Activated CD8-positive, alpha-beta memory T cell treated with anti-CD3 and anti-CD28 coated beads for 4 hours (primary cell): ENCODE results near the gene BASP1.
"Not testable (repeated sequence)": the region's sequence is repeated elsewhere in the genome, so short reads cannot be mapped to it uniquely, and the experiment has no call there.

Source experiments
- DNase-seq, 2 donors: peaks; one replicate each; pipeline ENCODE4 v3.0.0-alpha.2; 2020; ENCODE audit warnings: low read depth in 2 of 2

The BASP1 gene

DNA sequence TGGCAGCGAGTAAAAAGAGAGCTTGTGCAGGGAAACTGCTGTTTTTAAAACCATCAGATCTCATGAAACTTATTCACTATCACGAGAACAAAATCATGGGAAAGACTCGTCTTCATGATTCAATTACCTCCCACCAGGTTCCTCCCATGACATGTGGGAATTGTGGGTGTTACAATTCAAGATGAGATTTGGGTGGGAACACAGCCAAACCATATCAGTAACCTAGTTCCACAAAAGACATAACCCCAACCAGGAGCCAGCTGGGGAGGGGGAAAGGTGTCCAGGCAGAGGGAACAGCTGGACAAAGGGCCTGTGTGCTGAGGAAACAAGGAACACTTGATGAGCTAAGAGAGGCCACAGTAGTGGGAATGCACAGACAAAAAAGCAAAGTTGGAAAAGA is 71.1 kb downstream of the BASP1 start:
- DNase-seq, result no peak

DNA sequence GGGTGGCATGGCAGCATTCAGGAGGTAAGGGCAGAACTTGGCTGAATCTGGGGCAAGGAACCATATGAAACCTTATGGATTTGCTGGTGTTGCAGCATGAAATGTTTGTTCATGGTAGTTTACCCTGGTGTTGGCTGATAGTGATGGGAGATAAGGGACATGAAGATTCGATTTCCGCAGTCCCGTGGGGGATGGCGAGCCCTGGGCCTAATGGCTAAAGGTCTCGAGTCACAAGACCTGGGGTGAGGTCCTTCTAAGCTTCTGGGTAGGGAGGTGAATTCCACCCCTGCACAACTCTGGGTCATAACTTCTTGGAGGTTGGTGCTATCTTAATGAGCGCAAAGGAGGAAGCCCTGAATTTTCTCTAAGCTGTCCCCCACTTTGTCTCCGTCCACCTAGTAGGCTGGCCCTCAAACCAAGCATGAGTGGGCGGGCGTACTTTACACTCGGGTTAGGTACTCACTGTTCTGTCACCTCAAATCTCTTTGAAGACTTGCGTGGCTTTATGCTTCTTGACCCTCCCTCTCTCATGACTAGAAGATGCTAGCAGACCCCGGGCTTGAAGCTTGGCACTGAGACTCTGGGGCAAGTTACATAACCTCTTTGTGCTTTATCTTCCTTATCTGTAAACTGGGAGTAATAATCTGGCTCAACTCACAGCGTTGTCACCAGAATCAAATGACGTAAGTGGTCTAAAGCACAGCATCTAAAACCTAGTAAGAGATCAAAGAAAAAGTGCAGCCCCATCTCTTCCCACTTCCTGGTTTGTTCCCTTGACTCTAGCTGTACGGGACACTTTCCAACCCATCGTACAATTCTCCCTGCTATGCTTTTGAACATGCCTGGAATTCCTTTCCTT is 72.5 kb downstream of the BASP1 start:
- no peak for DNase-seq

DNA sequence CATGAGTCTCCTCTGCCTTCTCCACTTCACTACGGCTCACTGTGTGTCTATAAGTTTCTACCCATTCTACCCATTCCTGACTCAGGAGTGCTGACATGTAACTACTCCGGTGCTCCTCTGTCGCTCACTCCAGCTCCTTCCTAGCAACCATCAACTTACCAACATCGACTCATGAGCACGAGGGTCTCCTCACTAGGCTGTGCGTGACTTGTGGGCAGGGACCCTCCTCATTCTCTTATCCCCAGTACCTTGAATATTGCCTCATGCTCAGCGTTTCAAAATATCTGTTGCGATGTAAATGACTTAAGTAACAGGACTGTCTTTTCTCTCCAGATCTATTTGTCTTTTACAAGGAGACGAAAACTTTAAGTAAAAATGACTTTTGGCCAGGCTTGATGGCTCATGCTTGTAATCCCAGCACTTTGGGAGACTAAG is 73.1 kb downstream of the BASP1 start:
- DNase-seq, result no peak

DNA sequence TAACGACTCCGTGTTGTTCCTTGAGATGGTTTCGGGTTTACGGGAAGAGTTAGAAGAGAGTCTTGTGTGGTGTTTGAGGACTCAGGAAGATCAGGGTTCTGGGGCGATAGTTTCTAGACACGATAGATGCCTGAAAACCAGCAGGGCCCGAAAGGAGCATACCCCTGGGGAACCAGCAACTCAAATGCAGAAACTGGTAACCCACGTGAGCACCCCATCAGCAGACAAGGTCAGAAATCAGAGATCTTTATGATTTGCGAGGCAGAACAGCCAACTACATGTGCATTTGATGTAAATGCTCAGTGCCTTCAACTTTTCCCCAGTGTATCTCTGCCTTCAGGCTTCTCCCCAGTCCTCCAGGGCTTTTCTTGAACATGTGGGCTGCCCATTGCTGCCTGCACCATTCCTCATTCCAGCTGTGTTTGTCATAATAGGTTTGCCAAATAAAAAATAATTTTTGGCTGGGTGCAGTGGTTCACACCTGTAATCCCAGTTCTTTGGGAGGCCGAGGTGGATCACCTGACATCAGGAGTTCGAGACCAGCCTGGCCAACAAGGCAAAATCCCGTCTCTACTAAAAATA is 75.1 kb downstream of the BASP1 start:
- no peak for DNase-seq

DNA sequence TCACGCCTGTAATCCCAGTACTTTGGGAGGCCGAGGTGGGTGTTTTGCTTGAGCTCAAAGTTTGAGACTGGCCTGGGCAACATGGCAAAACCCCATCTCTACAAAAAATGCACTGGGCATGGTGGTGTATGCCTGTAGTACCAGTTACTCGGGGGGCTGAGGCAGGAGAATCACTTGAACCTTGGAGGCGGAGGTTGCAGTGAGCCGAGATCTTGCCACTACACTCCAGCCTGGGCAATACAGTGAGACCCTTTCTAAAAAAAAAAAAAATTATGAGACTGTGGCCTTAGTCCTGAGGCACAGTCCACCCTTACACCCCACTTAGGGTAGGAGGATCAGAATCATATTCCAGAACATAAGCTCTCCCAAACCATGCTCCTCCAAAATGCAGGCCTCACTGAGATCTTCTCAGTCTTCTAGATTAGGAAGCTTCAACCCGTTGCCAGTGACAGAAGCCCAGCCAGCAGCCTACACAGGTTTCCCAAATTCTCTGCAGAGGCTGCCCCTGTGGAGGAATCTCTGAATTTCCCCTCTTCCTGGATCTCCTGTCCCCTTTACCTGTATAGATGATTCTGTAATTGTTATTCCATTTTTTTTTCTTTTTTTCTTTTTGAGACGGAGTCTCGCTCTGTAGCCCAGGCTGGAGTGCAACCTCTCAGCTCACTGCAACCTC is 77.3 kb downstream of the BASP1 start:
- no peak for DNase-seq

DNA sequence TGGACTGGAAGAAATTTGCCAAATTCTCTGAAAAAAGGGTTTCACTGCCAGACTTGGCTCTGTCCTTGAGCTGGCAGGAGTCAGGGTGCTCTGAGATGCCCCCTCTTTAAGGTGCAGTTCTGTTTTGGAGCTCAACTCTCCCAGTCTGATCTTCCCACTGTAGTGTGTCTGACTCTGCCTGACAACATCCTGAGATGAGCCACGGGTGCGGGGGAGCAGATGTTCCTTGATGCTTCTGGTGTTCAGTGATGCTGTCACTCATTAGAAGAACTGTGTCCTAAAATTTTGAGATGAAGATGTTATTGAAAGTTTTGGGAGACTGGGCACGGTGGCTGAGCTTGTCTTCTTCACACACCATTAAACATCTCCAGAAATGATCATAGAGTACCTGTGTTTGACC is 78.2 kb downstream of the BASP1 start:
- no peak for DNase-seq

DNA sequence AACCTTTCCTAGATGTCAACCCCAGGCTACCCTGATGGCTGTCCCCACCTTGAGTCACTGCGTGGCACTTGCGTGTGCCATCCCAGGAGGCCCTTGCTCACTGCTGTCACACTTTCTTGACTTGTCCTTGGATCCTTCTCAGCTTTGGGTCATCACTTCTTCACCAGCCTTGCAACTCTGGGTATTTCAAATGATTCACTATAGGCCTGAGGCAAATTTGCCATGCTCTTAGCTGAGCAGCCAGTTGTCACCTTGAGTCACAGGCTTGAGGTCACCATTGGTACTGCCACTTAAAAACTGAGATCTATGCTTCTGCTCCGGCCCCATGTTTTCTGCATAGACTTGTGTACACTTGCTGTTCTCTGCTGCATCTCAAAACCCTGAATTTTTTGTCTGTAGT is 84.7 kb downstream of the BASP1 start:
- DNase-seq, result no peak

DNA sequence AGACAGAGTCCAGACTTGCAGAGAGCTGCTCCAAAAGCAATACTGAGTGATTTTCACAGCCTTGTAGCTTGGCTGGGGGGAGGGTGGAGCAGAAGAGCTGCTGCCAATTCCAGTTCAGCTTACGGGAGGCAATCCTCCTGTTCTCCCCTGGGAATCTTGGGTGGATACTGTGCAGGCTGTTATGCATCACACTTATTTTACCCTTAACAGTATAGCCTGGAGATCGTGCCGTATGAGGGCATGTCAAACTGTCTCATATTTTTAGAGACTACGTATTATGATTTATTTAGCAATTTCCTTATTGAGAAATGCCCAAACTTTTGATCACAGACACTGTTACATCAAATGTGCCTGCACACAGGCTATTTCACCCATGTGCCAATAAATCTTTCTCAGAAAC is 85.2 kb downstream of the BASP1 start:
- DNase-seq, result no peak

DNA sequence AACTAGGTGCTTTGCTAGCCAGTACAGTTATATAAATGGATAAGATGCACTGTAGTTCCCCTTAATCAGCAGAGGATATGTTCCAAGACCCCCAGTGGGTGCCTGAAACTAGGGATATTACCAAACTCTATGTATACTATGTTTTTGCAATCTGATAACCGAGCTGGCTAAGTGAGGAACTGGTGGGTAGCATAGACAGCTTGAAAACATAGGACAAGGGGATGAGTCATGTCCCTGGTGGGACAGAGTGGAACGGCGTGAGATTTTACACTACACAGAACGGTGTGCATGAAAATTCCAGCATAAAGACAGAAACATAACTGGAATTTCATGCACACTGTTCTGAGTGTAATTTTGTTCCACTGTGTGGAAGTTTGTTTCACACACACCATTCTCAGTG is 86.9 kb downstream of the BASP1 start:
- DNase-seq, result no peak

DNA sequence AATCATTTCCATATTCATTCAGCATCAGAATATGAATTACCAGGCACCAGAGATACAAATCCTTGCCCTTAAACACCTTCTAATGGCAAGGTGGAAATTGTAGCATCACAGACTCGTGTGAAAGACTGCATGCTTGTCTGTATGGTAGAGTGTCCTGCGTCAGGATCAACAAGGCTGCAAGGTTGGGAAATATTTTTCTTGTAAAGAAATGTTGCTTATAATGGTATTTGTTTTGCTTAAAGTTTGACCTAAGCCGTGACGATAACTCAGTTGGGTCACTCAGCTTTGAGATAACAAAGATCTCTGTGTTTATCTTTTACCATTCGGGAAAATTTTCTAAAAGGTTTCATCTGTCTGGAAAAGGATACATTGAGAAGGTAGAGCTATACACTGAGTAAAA is 87.6 kb downstream of the BASP1 start:
- DNase-seq, result no peak

DNA sequence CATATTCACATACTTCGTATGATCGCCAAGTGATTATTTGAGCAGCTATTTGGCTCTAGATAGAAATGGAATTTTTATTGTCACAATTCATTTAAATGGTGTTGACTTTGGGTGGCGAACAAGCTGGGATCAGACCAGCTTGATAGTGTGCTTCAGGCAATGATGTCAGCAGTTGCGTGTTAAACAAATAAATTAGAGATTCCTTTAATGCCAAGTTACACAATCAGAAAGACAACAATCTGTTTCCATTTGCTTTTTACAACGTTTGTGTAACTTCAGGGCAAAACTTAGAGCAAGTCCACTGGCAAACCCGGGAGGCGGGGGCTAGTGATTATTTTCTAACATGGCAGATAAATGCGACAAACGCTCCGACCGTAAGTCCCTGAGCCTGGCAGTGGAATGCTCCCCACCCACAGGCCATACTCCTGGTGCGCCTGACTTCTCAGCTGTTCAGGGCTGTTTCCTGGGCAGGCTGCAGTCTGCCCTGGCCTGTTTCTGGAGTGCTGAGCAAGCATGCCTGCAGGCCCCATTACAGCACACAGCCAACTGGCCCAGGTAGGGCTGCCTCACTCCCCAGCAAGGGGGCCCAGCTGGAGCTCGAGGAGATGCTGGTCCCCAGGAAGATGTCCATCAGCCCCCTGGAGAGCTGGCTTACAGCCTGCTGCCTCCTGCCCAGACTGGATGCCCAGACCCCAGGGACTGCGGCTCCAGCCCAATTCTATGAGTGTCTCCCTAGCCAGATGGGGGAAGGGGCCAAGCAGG is 88.7 kb downstream of the BASP1 start:
- no peak for DNase-seq

DNA sequence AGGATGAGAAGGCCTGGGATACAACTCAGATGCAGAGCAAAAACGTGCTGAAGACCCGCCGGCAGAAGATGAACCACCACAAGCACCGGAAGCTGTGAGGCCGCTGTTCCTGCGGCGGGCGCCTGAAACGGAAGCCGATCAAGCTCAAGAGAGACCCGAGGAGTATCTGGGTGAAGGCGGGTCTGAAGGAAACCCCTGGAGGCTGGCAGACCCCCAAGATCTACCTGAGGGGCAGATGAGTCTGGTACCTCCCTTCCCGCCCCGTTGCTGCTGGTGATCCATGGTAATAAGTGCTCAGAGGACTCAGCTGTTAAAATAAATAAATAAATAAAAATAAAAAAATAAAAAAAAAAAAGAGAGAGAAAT is 89.3 kb downstream of the BASP1 start:
- DNase-seq, result no peak

DNA sequence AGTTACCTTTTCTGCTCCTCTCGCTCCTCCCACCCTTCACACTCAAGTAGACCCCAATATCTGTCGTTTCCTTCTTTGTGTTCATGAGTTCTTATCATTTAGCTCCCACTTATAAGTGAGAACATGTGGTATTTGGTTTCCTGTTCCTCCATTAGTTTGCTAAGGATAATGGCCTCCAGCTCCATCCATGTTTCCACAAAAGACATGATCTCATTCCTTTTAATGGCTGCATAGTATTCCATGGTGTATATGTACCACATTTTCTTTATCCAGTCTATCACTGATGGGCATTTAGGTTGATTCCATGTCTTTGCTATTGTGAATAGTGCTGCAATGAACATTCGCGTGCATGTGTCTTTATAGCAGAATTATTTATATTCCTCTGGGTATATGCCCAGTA is 90.0 kb downstream of the BASP1 start:
- DNase-seq, result not testable (repeated sequence)

DNA sequence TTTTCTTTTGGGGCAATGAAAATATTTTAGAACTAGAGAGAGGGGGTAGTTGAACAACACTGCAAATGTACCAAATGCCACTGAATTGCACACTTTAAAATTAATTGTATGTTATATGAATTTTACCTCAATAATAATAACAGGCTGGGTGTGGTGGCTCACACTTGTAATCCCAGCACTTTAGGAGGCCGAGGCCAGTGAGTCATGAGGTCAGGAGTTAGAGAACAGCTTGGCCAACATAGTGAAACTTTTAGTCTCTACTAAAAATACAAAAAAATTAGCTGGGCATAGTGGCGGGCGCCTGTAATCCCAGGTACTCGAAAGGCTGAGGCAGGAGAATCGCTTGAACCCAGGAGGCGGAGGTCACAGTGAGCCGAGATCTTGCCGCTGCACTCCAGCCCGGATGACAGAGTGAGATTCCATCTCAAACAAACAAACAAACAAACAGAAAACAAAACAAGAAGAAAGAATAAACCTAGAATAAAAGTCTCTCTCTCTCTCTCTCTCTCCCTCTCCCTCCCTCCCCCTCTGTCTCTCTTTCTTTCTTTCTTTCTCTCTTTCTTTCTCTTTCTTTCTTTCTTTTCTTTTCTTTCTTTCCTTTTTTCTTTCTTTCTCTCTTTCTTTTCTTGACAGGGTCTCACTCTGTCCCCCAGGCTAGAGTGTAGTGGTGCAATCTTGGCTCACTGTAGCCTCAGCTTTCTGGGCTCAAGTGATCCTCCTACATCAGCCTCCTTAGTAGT is 91.1 kb downstream of the BASP1 start:
- DNase-seq, result no peak

DNA sequence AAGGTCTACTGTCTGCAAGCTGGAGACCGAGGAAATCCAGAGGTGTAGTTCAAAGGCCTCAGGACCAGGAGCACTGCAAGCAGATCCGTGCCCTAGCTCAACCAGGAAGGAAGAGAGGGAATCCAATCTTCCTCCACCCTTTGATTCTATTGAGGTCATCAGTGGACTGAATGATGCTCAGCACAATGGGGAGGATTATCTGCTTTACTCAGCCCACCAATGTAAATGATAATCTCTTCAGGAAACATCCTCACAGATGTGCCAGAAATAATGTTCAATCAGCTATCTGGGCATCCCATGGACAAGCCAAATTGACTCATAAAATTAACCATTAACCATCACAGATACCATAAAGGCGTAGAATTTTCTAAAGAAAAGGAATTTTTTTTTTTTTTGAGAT is 92.0 kb downstream of the BASP1 start:
- DNase-seq, result no peak

DNA sequence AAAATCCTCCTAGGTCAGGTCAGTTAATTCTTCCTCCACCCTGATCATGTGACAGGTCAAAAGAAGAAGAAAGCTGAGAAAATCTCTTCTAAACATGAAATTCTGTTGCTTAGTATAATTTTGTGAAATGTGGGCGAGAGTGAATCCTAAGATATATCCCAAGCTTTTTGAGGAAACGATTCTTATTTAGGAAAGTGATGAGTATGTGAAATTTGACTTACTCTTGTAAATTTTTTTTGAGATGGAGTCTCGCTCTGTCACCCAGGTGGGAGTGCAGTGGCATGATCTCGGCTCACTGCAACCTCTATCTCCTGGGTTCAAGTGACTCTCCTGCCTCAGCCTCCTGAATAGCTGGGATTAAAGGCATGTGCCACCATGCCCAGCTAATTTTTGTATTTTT is 93.1 kb downstream of the BASP1 start:
- not testable (repeated sequence) for DNase-seq

DNA sequence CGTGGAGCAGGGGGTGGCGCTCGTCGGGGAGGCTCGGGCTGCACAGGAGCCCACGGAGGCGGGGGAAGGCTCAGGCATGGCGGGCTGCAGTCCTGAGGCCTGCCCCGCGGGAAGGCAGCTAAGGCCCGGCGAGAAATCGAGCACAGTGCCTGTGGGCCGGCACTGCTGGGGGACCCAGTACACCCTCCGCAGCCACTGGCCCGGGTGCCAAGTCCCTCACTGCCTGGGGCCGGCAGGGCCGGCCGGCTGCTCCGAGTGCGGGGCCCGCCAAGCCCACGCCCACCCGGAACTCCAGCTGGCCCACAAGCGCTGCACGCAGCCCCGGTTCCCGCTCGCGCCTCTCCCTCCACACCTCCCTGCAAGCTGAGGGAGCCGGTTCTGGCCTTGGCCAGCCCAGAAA is 94.4 kb downstream of the BASP1 start:
- not testable (repeated sequence) for DNase-seq

DNA sequence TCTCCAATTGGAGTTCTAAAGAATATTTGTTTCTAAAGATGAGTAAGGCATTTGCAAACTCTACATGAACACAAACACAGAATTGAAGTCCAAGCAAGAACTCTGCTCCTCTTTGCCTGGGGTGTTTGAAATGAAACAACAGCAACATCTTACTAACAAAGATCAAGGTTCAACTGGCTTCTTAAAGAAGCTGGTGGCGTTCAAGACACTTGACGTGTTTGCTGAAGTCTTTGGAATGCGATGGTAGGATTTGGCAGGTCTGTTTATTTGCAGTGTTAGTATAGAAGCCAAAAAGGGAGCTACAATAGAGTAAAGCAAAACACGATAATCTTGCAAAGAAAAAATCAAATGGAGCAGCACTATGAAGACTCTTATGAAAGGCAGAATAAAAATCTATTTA is 94.9 kb downstream of the BASP1 start:
- DNase-seq, result no peak

DNA sequence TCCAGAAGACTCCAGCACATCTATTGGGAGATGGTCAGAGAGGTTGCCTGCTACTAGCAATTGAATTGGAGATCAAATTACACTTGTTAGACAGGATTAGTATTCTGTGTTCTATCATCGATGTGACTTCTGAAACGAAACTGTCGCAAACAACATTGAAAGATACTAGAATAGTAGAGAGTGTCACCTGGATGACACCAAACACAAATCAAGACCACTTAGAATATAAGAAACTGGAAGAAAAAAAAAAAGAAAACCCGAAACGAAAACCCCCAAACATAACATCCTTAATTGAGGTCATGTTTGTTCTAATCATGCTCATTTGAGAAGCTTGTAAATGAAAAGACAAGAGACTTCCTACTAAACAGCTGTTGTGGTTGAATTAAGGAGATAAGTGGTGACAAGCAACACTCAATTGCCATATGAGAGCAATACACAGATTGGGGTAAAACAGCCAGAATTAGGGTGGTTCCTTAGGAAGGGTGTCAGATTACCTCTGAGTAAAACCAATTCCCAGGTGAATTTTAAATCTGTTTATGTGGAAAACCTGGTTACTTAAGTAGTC is 97.6 kb downstream of the BASP1 start:
- no peak for DNase-seq

DNA sequence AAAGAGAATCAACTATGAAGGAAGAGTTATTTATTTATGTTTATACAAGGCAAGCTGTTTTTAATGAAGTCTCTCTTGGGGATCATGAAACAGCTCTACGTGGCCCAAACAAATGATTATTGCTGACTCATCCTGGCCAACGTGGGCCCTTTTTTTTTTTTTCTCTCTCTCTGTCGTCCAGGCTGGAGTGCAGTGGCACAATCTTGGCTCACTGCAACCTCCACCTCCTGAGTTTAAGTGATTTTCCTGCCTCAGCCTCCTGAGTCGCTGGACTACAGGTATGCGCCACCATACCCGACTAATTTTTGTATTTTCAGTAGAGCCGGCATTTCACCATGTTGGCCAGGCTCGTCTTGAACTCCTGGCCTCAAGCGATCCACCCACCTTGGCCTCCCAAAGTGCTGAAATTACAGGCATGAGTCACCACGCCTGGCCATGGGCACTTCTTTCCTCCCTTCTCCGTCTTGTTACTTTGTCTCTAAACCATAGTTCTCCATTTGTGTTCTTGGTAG is 98.3 kb downstream of the BASP1 start:
- DNase-seq, result no peak

DNA sequence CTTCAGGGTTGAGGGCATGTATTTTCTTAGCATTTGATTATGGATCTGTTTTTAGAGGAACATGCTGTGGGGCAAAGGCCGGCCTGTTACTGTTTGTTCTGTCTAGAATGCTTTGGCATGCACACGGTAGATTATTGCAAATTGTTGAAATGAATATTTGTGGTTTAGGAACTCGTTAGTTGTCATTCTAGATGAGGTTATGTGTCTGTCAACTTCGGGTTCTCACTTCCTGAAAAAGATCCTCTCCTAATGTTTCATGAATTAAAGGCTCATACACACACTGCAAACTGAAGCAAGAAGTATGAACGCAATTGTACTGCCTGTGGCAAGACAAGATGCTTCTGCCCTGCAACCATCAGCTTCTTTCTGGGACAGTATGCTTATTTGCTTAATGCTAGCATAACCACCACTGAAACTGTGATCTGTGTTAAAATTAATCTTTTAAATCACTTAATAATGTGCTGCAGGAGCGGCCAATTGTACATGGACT is 99.6 kb downstream of the BASP1 start:
- no peak for DNase-seq
